GM19463 (cell line): ENCODE measurements around the gene SOBP.
A peak's percentile ranks its signal among the peaks of the same experiment; 100 is the strongest.

Experiments used
- ATAC-seq: cut with Tn5 transposase; IDR thresholded peaks from one replicate; pipeline ENCODE4 v1.9.1; 2021; ENCODE audit warnings: mild to moderate bottlenecking, moderate library complexity; ENCODE audit not compliant: unreplicated experiment

The SOBP gene

DNA sequence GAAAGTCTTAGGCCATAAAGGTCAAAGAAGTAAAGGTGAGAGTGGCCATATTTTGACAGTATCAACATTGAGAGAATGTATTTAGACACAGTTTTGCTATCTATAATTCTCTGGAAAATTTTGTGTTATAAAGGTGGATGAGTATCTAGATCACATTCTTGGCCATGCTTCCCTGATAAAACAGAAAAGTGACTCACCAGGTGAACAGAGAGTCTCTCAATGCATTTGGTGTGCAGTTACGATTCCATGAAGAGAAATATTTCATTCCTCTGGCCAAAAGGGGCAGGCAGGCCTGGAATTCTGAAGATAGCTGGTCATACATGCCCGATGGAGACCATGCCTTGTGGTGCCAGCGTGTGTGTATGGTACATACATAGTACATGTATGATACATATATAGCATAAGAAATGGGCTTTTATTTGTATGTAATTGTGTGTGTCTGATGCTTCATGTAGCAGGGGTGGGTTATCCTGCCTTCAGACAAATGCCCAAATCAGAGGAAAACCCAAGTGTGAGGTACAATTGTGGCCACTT is 164.0 kb downstream of the SOBP start:
- no peak for ATAC-seq

DNA sequence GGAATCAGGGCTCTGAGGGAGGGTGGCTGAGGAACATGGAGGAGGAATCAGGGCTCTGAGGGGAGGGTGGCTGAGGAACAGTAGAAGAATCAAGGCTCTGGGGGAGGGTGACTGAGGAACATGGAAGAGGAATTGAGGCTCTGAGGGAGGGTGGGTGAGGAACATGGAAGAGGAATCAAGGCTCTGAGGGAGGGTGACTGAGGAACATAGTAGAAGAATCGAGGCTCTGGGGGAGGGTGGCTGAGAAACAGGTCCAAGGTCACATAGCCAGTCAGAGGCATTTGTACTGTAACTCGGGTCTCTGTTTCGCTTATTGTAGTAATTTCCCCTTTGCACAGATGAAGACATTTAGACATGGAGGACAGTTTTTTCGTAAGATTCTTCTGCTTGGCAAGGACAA is 164.8 kb downstream of the SOBP start:
- no peak for ATAC-seq

- ATAC-seq, result no peak
Measured at GRCh38 chr6:107655245-107655644, 165.3 kb downstream of the SOBP start.

- ATAC-seq, result no peak
Measured at GRCh38 chr6:107655864-107656263, 165.9 kb downstream of the SOBP start.

DNA sequence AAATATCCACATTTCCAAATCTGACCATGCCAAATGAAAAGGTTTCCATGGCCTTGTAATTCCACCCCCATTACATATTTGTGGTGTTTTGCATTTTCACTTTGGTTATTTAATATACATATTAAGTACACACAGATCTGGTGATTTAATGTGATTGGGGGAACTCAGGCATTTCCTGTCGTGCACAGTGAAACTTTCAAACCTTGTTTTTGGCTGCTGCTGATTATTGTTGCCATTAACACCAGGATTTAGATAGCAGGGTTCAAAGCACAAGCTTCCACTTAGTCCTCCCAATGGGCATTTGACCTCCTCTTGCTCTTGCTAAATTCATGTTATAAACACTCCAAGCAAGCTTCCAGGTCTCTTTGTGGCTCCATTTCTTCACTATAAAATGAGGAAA is 166.5 kb downstream of the SOBP start:
- no peak for ATAC-seq

DNA sequence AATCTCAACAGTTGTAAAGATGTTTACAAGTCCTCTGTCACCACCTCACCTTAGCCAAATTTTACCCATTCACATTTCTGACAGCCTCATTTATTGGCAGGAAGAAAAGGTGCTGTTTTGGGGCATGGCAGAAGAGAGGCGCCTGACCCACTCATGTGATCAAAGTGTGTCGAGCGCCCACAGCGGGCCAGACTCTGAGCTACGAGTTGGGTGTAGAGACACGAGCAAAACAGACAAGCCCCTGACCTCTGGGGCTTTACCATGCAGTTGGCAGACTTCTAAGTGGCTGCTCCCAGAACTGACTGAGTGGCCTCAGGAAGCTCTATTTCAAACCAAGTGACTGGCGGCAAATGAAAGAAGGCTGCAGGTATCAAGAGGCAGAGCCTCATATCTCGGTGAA is 167.0 kb downstream of the SOBP start:
- ATAC-seq, result no peak

DNA sequence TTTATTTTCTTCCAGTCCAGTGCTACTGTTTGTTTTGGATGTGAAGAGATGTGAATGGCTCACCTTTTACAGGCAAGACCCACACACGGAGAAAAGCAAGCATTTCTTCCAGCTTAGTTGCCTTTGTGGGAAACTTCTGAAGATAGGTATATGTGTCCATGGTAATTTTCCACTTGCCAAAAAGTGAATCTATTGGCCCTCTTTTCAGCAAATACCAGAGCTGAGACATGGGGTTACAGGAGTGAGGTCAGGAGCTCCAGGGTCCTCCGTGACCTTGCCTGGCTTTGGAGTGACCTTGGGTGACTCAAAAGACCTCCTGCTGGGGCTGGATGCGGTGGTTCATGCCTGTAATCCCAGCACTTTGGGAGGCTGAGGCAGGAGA is 167.4 kb downstream of the SOBP start:
- no peak for ATAC-seq

DNA sequence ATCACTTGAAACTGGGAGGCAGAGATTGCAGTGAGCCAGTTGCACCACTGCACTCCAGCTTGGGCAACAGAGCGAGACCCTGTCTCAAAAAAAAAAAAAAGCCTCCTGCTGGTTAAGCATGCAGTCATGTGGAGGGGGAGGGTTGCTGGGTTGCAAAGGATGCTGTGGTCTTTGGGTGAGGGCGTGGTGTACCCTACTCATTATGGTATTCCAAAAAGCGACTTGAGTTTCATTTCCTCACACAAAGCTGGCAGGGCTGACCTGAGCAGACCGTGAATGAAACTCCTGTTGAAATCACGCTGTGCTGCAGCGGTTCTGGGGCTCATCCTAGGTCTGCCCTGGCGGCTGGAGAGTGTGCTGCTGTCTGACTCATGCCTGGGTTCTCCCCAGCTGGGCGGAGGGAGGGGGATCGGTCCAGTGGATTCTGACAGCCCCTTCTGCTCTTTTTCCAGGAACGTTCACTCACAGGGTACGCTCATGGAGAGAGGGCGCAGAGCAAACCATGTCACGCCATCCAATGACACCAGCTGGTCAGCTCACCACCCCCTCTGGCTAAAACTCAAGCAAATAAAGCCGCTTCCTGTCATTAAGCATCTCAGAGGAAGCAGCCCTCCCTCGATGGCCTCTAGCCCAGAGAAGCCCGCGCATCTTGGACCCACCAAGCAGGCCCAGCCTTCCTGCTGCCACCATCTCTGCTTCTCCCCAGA is 168.0 kb downstream of the SOBP start:
- peak; percentile 87 for ATAC-seq

GRCh38 chr6:107658920-107659865 is 169.3 kb downstream of the SOBP start:
- ATAC-seq, result no peak

GRCh38 chr6:107660839-107661238 is 170.9 kb downstream of the SOBP start:
- ATAC-seq, result no peak

DNA sequence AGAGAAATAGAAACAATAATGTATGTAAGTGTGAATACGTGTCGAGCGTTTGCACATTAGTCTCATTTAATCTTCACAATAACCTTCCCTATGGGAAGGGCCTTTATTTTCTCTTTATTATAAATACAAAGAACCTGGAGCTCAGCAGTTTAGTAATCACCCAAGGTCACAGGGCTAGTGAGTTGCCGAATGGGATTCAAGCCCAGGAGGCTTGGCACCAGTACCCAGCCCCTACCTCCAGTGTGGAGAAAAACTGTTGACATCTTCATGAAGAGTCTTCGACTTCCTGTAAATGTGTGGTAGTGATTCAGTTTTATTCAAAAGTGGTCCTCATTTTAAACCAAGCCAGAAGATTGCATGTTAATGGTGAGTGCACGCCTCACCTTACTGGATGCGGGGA is 171.4 kb downstream of the SOBP start:
- no peak for ATAC-seq

DNA sequence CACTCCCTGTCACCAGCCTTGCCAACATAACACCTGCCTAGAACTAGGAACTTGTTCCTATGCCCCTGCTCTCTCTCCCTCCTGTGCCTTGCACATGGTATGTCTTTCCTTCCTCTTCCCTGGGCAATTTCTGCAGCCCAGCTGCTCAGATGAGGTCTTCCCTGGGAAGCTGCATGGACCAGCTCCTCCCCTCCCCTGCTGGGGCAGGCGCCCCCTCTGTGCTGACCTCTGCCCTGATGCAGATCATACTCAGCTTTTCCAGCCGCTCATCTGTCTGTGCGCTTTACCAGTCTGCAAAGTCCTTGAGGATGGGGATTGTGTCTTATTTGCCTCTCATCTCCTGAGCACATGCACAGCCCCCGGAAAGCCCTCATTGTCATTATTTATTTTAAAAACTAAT is 172.4 kb downstream of the SOBP start:
- ATAC-seq, result no peak

DNA sequence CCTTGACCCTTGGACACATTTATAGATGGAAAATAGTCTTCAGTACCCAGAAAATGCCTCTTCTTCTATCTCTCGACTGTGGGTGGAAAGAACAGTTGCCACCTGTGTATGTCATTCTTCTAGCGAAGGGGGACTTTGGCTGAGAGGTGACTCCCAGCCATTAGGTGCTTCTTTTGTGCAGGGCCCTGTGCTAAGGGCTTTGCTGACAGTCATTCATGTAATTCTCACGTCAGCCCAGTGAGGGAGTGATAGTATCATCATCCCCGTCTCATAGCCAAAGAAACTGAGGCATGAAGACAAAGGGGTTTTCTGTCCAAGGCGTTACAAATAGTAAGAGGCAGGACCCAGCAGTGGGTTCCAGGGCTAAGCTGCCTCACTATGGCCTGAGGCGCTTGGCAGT is 173.4 kb downstream of the SOBP start:
- no peak for ATAC-seq

GRCh38 chr6:107665382-107665781 is 175.5 kb downstream of the SOBP start:
- ATAC-seq, result no peak

- no peak for ATAC-seq
Measured at GRCh38 chr6:107666084-107666980, 176.4 kb downstream of the SOBP start.

DNA sequence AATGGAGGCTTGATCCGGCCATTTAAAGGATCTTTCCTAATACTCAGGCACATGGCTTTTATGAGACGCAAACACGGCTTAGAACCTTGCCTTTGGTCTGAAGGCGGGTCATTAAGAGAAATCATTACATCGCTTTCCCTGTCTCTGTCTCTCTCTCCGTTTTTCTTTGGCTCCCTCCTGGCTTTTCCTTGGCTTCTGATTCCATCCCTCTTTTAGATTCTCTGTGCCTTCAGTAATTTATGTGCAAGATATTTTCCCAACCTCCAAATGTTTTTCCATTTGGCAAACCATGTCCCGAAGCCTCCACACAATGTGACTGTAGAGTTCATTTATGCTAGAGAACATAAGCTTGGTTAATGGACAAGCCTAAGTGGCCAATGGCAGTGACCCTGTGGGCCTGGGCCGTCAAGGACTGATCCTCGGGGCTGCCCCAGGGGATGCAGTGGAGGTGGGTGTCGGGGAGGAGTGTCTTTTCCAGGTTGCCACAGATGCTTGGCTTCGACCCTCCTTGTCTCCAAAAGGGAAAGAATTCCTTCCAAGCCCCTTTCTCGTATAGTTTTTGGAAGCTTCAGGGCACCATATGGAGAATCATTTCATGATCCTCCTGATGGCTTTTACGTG is 177.2 kb downstream of the SOBP start:
- no peak for ATAC-seq

DNA sequence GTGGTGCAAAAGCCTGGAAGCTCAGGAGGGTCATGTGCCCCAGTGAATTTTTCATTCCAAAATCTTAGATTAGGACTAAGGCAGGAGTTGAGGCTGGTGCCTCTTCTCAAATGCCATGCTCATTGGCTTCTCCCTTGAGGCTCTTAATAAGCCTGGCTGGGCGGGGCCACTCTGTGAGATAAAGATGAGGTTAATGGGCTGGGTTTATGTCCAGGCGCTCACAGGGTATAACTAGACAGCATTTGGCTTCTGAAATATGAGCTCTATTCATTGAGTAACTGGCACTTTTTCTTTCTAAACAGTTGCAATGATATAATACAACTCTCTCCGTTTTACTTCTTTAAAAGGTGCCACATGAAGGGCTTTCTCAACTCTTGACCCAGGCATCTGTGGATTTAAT is 177.9 kb downstream of the SOBP start:
- ATAC-seq, result no peak

DNA sequence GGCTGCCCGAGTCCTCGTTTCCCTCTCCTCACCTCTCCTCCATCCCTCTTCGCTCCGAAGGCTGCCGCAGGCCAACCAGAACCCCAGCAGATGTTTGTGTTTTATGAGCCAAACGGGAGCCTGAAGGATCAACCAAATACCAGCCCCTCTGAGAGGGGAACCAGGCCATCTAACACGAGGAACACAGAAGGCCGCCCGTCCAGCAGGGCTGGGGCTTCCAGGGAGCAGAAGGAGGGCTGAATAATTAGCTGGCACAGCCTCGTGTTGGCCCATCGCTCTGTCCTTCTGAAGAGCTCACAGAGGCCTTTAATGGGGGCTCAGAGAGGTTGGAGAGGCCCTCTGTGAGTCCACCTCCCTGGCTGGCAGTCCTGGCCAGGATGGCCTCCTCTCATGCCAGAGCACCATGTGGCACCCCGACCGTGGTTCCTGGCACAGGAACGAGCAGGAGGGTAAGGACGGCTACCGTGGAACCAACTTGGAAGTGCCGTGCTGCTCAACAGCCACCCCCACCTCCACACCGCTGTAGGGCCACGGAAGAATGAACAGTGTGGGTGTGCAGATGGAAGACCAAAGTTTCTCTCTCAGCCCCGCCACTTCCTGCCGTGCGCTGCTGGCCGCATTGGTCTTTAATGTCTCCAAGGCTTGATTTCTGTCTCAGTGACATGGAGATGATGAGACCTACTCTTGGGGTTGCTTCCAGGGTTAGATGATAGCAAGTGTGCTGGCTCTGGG is 179.0 kb downstream of the SOBP start:
- peak; percentile 81 for ATAC-seq

DNA sequence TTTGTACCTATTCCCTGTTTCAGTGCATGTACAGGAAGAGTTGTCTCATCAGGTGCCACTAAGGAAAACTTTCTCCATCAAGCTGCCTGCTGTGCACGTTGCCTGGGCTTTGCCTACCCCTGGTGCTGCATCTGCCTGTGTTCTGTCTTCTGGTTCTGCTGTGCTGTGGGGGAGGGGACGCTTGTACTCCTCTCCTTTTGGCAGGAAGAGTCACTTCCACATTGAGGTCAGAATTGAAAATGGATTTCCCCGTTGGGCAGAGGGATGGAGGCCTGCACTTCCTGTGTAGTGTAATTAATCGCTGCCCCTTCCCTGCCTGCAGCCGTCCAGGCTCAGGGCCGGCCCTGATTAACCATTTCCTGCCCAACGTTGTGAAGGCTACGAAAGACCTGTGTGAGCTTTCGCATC is 180.9 kb downstream of the SOBP start:
- peak; percentile 38 for ATAC-seq

- no peak for ATAC-seq
Measured at GRCh38 chr6:107673076-107673494, 183.2 kb downstream of the SOBP start.
